ENCODE data around the gene GAMT. TPM values are rescaled to one million over a fixed set of nuclear protein-coding genes. Genes with fewer than 3 reads are reported as not detected.

Gene GAMT
- total and polyA plus RNA-seq, 2 of the 13 experiments (the other 11 are each of a cell fraction or from before 2014, with no cell fraction given) = 115 to 124 TPM

GRCh38 chr19:1408300-1409203 is 7.2 kb upstream of the GAMT start (continued):
- TF ChIP-seq ARHGAP35 (CRISPR knock-in tag; IDR thresholded peaks at IDR 0.05; ENCODE audit: borderline replicate concordance) = no peak
- TF ChIP-seq CTCF (CRISPR knock-in tag; IDR thresholded peaks at IDR 0.05) = no peak
- no peak for TF ChIP-seq MATR3 (CRISPR knock-in tag; IDR thresholded peaks at IDR 0.05)
- TF ChIP-seq ZFYVE20 (CRISPR knock-in tag; IDR thresholded peaks at IDR 0.05; ENCODE audit: borderline replicate concordance, low read depth) = no peak
- no peak for TF ChIP-seq NR2F6 (IDR thresholded peaks at IDR 0.05)
- no peak for TF ChIP-seq NR2F6 (CRISPR knock-in tag; IDR thresholded peaks at IDR 0.05)
- TF ChIP-seq ZNF704 (CRISPR knock-in tag; IDR thresholded peaks at IDR 0.05; ENCODE audit: borderline replicate concordance) = 0 out of 2 replicates have a peak, but pooled peaks have one; percentile 50
- no peak for TF ChIP-seq BCL6 (CRISPR knock-in tag; IDR thresholded peaks at IDR 0.05)
- TF ChIP-seq RFX5 (IDR thresholded peaks at IDR 0.05; ENCODE audit: low read depth, low read length) = no peak
- 0 out of 2 replicates have a peak, but pooled peaks have one; percentile 9 for TF ChIP-seq MED1 (CRISPR knock-in tag; IDR thresholded peaks at IDR 0.05)
- TF ChIP-seq ZNF572 (CRISPR knock-in tag; IDR thresholded peaks at IDR 0.05) = no peak
- peak; percentile 60; the same call in 1 of the 2 replicates for TF ChIP-seq ZNF414 (CRISPR knock-in tag; IDR thresholded peaks at IDR 0.05)
- TF ChIP-seq ATF4 (CRISPR knock-in tag; IDR thresholded peaks at IDR 0.05) = 0 out of 4 replicates have a peak, but pooled peaks of 1 of the 2 experiments have one; percentile 19
- no peak for TF ChIP-seq ZNF841 (CRISPR knock-in tag; IDR thresholded peaks at IDR 0.05; ENCODE audit: borderline replicate concordance)
- peak; percentile 13; the same call in 1 of the 2 replicates for TF ChIP-seq SOX5 (CRISPR knock-in tag; IDR thresholded peaks at IDR 0.05; ENCODE audit: borderline replicate concordance)
- no peak for TF ChIP-seq ZNF253 (CRISPR knock-in tag; IDR thresholded peaks at IDR 0.05; ENCODE audit: borderline replicate concordance)
- TF ChIP-seq ZNF331 (CRISPR knock-in tag; IDR thresholded peaks at IDR 0.05) = peak; percentile 12; the same call in 1 of the 2 replicates
- no peak for TF ChIP-seq ELF4 (CRISPR knock-in tag; IDR thresholded peaks at IDR 0.05; ENCODE audit: borderline replicate concordance)
- TF ChIP-seq PAX8 (CRISPR knock-in tag; IDR thresholded peaks at IDR 0.05; ENCODE audit: borderline replicate concordance) = no peak
- no peak for TF ChIP-seq DBP (CRISPR knock-in tag; IDR thresholded peaks at IDR 0.05; ENCODE audit: not compliant biosample characterization)
- TF ChIP-seq ZNF567 (CRISPR knock-in tag; IDR thresholded peaks at IDR 0.05; ENCODE audit: borderline replicate concordance) = no peak
- no peak for TF ChIP-seq PRPF4 (IDR thresholded peaks at IDR 0.05; ENCODE audit: low read depth, low read length, poor library complexity, severe bottlenecking)
- TF ChIP-seq PRMT3 (CRISPR knock-in tag; IDR thresholded peaks at IDR 0.05; ENCODE audit: borderline replicate concordance, low read depth) = no peak
- no peak for TF ChIP-seq ZNF562 (CRISPR knock-in tag; IDR thresholded peaks at IDR 0.05; ENCODE audit: borderline replicate concordance)

Measured in HepG2 (cell line).